Mammary epithelial cell (primary cell): ENCODE measurements around the gene STYXL2.

Experiments
- EZH2 ChIP-seq: IDR thresholded peaks from 2 replicates; pipeline ENCODE4 v1.6.1; 2012; ENCODE audit warnings: low read length, inconsistent platforms, borderline replicate concordance
- TF ChIP-seq, protein P1 (sequence below), 2 donors: IDR thresholded peaks in 1 of 2; conservative IDR thresholded peaks in 1 of 2; 2 replicates each; pipeline ENCODE4 v1.5.1; 2011 to 2012; ENCODE audit warnings: inconsistent platforms in 2 of 2, low read length in 2 of 2, mild to moderate bottlenecking in 2 of 2, control low read depth in 1 of 2, low read depth in 1 of 2; ENCODE audit not compliant: insufficient read depth in 1 of 2; ENCODE audit errors: extremely low read depth in 1 of 2

DNA sequence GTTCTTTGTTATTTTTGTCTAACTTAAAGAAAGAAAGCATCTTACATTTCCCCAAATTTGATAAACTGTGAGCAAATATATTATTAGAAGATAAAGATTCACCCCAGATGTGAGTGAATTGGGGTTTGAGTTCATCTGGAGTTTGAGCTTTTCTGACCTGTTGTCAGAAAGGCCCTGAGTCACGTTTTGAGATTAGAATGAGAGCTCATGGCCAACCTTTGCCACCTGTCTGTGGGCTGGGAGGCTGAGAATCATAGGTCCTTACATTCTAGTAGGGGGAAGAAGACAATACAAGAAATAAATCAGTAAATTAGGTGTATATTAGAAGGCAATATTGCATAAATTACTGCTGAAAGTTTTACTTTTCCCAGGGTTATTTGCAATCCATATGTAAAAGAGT is 22.3 kb downstream of the STYXL2 start:
- TF ChIP-seq EZH2, result no peak
- TF ChIP-seq, protein P1, sequence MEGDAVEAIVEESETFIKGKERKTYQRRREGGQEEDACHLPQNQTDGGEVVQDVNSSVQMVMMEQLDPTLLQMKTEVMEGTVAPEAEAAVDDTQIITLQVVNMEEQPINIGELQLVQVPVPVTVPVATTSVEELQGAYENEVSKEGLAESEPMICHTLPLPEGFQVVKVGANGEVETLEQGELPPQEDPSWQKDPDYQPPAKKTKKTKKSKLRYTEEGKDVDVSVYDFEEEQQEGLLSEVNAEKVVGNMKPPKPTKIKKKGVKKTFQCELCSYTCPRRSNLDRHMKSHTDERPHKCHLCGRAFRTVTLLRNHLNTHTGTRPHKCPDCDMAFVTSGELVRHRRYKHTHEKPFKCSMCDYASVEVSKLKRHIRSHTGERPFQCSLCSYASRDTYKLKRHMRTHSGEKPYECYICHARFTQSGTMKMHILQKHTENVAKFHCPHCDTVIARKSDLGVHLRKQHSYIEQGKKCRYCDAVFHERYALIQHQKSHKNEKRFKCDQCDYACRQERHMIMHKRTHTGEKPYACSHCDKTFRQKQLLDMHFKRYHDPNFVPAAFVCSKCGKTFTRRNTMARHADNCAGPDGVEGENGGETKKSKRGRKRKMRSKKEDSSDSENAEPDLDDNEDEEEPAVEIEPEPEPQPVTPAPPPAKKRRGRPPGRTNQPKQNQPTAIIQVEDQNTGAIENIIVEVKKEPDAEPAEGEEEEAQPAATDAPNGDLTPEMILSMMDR (conservative IDR thresholded peaks at IDR 0.05 in 1 of 2, IDR thresholded peaks at IDR 0.05 in 1 of 2; ENCODE audit: extremely low read depth in 1 of 2, insufficient read depth in 1 of 2, low read depth in 1 of 2, low read length in 2 of 2), result no peak
